Lung (tissue), 13 donors: ENCODE data around the gene SLFN14. TPM values are rescaled to one million over a fixed set of nuclear protein-coding genes. Genes with fewer than 3 reads are reported as not detected.

ENCODE experiments used
- ATAC-seq: fragments of 200-7000 bp; cut with Tn5 transposase; one replicate; pipeline ENCODE4 v1.9.1; 2020; ENCODE audit warnings: moderate number of reproducible peaks; ENCODE audit not compliant: insufficient read depth, low FRiP score
- DNase-seq, 3 donors: peaks; one replicate each; pipeline ENCODE4 v3.0.0-alpha.2; 2013 to 2017
- H3K27ac ChIP-seq, 2 donors: one replicate each; pipeline ENCODE4 v1.5.1; 2013; ENCODE audit warnings: mild to moderate bottlenecking in 2 of 2, moderate library complexity in 2 of 2, control low read depth in 1 of 2, inconsistent platforms in 1 of 2, low read depth in 1 of 2, low read length in 1 of 2
- H3K27me3 ChIP-seq, 3 donors: one replicate each; pipeline ENCODE4 v1.5.1; 2013; ENCODE audit warnings: low read length in 2 of 3; ENCODE audit not compliant: control insufficient read depth in 3 of 3, insufficient read depth in 3 of 3
- H3K36me3 ChIP-seq, 4 donors: one replicate each; pipeline ENCODE4 v1.5.1; 2013; ENCODE audit warnings: low read length in 4 of 4, mild to moderate bottlenecking in 1 of 4, moderate library complexity in 1 of 4; ENCODE audit not compliant: control insufficient read depth in 4 of 4, insufficient read depth in 4 of 4
- H3K4me1 ChIP-seq, 5 donors: one replicate each; pipeline ENCODE4 v1.5.1; 2013; ENCODE audit warnings: low read length in 5 of 5, mild to moderate bottlenecking in 2 of 5, moderate library complexity in 1 of 5; ENCODE audit not compliant: control insufficient read depth in 5 of 5, insufficient read depth in 5 of 5
- H3K4me3 ChIP-seq: one replicate; pipeline ENCODE4 v1.5.1; 2013; ENCODE audit warnings: mild to moderate bottlenecking, control low read depth, moderate library complexity
- H3K9ac ChIP-seq, 2 donors: one replicate each; pipeline ENCODE4 v1.5.1; 2013; ENCODE audit warnings: low read length in 2 of 2, control low read depth in 1 of 2; ENCODE audit not compliant: insufficient read depth in 1 of 2
- H3K9me3 ChIP-seq, 4 donors: one replicate each; pipeline ENCODE4 v1.5.1; 2013; ENCODE audit warnings: low read length in 3 of 4, mild to moderate bottlenecking in 1 of 4, moderate library complexity in 1 of 4; ENCODE audit not compliant: control insufficient read depth in 4 of 4, insufficient read depth in 3 of 4
- CTCF ChIP-seq: IDR thresholded peaks from 2 replicates; pipeline ENCODE4 v1.5.1; 2012; ENCODE audit warnings: mild to moderate bottlenecking; ENCODE audit errors: control extremely low read depth, extremely low read depth
- WGBS, 2 donors: extraction: QIAGEN DNeasy Blood & Tissue Kit; methylation state at CpG; one replicate each; pipeline ENCODE4 v1.1.7; 2013; 5-methylcytosine and 5-hydroxymethylcytosine counted together
- polyA plus RNA-seq, 2 donors: library from polyadenylated mRNA; stranded (reverse); fragments of 200-250 nt; gene quantifications; one replicate each; pipeline ENCODE4 v1.2.1, GENCODE V29; 2013
- small RNA-seq: library from RNA; depleted of rRNA; stranded (forward); fragments of <200 nt; gene quantifications from one replicate; pipeline ENCODE3, GENCODE V24; 2014; ENCODE audit warnings: low replicate concordance
- total RNA-seq, 2 donors: library from RNA; depleted of rRNA in 1 of 2; stranded (reverse); fragments of >200 nt in 1 of 2; gene quantifications; one replicate each; pipeline ENCODE4 v1.2.1, GENCODE V29; 2014 to 2021
- donor health status: control.
- donor health status: control.
- donor health status: Bipolar disorder and iron deficiency.
- donor health status: healthy.
- donor health status: DM: yes; HTN: yes; CAD: no.

SLFN14 gene
- total and polyA plus RNA-seq, 4 donors = 0.34 to 2.3 TPM; not detected in 2

- TF ChIP-seq CTCF = no peak
These were observed 45.6 kb downstream of the SLFN14 start for GRCh38 chr17:35515027-35515426.

GRCh38 chr17:35514564-35514963 is 46.1 kb downstream of the SLFN14 start:
- H3K4me3 ChIP-seq = no peak overlapping the region
- WGBS, 2 donors = 41 to 54% methylated on average over 2 of the region's 2 CpGs
- no peaks in the 10 kb centered on the region for H3K9me3 ChIP-seq
- no peak overlapping the region for H3K9ac ChIP-seq
- H3K36me3 ChIP-seq = no peaks in the 10 kb centered on the region
- peaks cover 0 to 21% (median 0%) of the 10 kb centered on the region in 3 donors for H3K27me3 ChIP-seq
- no peak for TF ChIP-seq CTCF
- no peak for ATAC-seq
- H3K4me1 ChIP-seq = peaks cover 0 to 24% (median 1%) of the 10 kb centered on the region in 5 donors
- H3K27ac ChIP-seq = no peak overlapping the region
- DNase-seq = peak; percentile 84 to 91 (median 90)

More at GRCh38 chr17:35515027-35515426, 45.6 kb downstream of the SLFN14 start:
- Histone ChIP-seq H3K4me1 (peaks cover 0 to 28% (median 3%) of the 10 kb centered on the region in 5 donors), H3K9ac (no peak overlapping the region), H3K27ac (no peak overlapping the region), H3K9me3 (no peaks in the 10 kb centered on the region), H3K36me3 (no peaks in the 10 kb centered on the region), H3K4me3 (no peak overlapping the region), H3K27me3 (peaks cover 0 to 21% (median 0%) of the 10 kb centered on the region in 3 donors)
- DNase-seq = no peak
- WGBS, 2 donors = 54 to 64% methylated on average over 21 of the region's 21 CpGs
- no peak for ATAC-seq

Small RNA genes within 50 kb of the gene (small RNA-seq; reads per million reads assigned to genes)
- gene AC004134.1 (not detected), gene AC015911.1 (not detected), gene SNORD7 (37.6 reads per million, percentile 97 among the genes with 10 or more reads in this experiment)

Other genes with a start within 250 kb of the SLFN14 start
- 10 to 100 TPM; 22.7 to 66.0 TPM for gene SLFN11, start 187.2 kb downstream of the SLFN14 start, total RNA-seq
- 10 to 100 TPM; 12.1 to 13.0 TPM for gene SLFN11, start 187.2 kb downstream of the SLFN14 start, polyA plus RNA-seq
- 10 to 100 TPM; 12.4 to 27.4 TPM for gene SLFN12, start 128.3 kb downstream of the SLFN14 start, total RNA-seq
- gene SLFN12, start 128.3 kb downstream of the SLFN14 start, polyA plus RNA-seq = 1 to 10 TPM; 2.9 to 3.7 TPM
- gene SLFN13, start 112.1 kb downstream of the SLFN14 start, total RNA-seq = 10 to 100 TPM; 20.6 to 39.1 TPM
- gene SLFN13, start 112.1 kb downstream of the SLFN14 start, polyA plus RNA-seq = 1 to 10 TPM; 5.2 TPM
- gene SLFN12L, start 23.1 kb downstream of the SLFN14 start, total RNA-seq = 10 to 100 TPM in 1 of 2 donors, 1 to 10 TPM in 1; 2.1 to 13.2 TPM
- gene SLFN12L, start 23.1 kb downstream of the SLFN14 start, polyA plus RNA-seq = under 1 TPM; 0.59 to 0.88 TPM
- gene PEX12, start 17.8 kb upstream of the SLFN14 start, total RNA-seq = 1 to 10 TPM; 5.1 to 5.3 TPM
- gene PEX12, start 17.8 kb upstream of the SLFN14 start, polyA plus RNA-seq = 1 to 10 TPM; 2.6 to 3.7 TPM
- gene AP2B1, start 26.5 kb upstream of the SLFN14 start, total RNA-seq = 100 to 1,000 TPM; 110 to 156 TPM
- 10 to 100 TPM; 52.9 to 55.3 TPM for gene AP2B1, start 26.5 kb upstream of the SLFN14 start, polyA plus RNA-seq
- under 1 TPM in 1 of 2 donors, not detected in 1; 0.80 TPM for gene RASL10B, start 170.8 kb upstream of the SLFN14 start, total RNA-seq
- gene RASL10B, start 170.8 kb upstream of the SLFN14 start, polyA plus RNA-seq = under 1 TPM; 0.57 to 1.00 TPM
- 10 to 100 TPM in 1 of 2 donors, 1 to 10 TPM in 1; 4.6 to 11.5 TPM for gene GAS2L2, start 192.4 kb upstream of the SLFN14 start, total RNA-seq
- gene GAS2L2, start 192.4 kb upstream of the SLFN14 start, polyA plus RNA-seq = 1 to 10 TPM; 1.6 to 3.3 TPM
- under 1 TPM in 1 of 2 donors, not detected in 1; 0.40 TPM for gene C17orf50, start 200.1 kb upstream of the SLFN14 start, total RNA-seq
- under 1 TPM; 0.18 to 0.26 TPM for gene C17orf50, start 200.1 kb upstream of the SLFN14 start, polyA plus RNA-seq
- 10 to 100 TPM; 30.5 to 54.5 TPM for gene MMP28, start 234.8 kb upstream of the SLFN14 start, total RNA-seq
- gene MMP28, start 234.8 kb upstream of the SLFN14 start, polyA plus RNA-seq = 10 to 100 TPM; 34.2 to 72.6 TPM
- gene TAF15, start 248.7 kb upstream of the SLFN14 start, total RNA-seq = 100 to 1,000 TPM; 134 to 138 TPM
- 10 to 100 TPM; 88.5 to 94.1 TPM for gene TAF15, start 248.7 kb upstream of the SLFN14 start, polyA plus RNA-seq